DOHH2 (cell line): ENCODE data around the gene ANKRD13B.

ENCODE experiments used
- EZH2phosphoT487 ChIP-seq: fragments of 200-600 bp; sonication (generic); IDR thresholded peaks from 2 replicates; pipeline ENCODE4 v1.6.1; 2017; ENCODE audit warnings: borderline replicate concordance, mild to moderate bottlenecking, antibody characterized with exemption, low read length, moderate library complexity, mixed read lengths
- TF ChIP-seq, protein P1 (sequence below): fragments of 200-600 bp; sonication (generic); IDR thresholded peaks from one replicate; pipeline ENCODE4 v1.5.1; 2014; ENCODE audit warnings: antibody characterized with exemption, mild to moderate bottlenecking, low read depth, low read length; ENCODE audit not compliant: poor library complexity, severe bottlenecking

DNA sequence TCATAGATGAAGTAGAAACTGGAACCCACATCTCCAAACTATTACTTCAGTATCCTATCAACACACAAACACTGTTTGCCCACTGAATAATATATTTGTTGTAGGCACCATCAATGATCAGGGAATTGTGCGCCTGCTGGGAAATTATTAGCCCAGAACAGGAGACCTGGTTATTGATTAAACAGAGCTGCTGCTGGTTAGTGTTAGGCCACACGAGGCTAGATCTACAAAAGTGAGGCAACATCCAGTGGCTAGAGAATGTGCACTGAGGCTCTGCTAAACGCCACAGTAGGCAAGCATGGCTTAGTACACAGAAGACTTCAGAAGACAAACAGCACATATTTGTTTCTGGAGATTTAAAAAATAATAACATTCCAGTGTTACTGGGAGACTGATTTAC lies 37.1 kb upstream of the ANKRD13B start:
- no peak for TF ChIP-seq EZH2phosphoT487
- TF ChIP-seq, protein P1, sequence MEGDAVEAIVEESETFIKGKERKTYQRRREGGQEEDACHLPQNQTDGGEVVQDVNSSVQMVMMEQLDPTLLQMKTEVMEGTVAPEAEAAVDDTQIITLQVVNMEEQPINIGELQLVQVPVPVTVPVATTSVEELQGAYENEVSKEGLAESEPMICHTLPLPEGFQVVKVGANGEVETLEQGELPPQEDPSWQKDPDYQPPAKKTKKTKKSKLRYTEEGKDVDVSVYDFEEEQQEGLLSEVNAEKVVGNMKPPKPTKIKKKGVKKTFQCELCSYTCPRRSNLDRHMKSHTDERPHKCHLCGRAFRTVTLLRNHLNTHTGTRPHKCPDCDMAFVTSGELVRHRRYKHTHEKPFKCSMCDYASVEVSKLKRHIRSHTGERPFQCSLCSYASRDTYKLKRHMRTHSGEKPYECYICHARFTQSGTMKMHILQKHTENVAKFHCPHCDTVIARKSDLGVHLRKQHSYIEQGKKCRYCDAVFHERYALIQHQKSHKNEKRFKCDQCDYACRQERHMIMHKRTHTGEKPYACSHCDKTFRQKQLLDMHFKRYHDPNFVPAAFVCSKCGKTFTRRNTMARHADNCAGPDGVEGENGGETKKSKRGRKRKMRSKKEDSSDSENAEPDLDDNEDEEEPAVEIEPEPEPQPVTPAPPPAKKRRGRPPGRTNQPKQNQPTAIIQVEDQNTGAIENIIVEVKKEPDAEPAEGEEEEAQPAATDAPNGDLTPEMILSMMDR: no peak
